SK-N-SH treated with all-trans-retinoic acid at 6 μM for 48 hours (cell line): ENCODE measurements around the gene PRKCG.

Source experiments
- ATAC-seq: fragments of 200-7000 bp; cut with Tn5 transposase; 3 replicates; pipeline ENCODE4 v1.9.1; 2020; ENCODE audit warnings: mild to moderate bottlenecking, moderate library complexity
- ARNTL ChIP-seq: fragments of 450-650 bp; formaldehyde crosslinking; IDR thresholded peaks from 2 replicates; pipeline ENCODE4 v1.5.0; 2020; ENCODE audit warnings: low read depth, mild to moderate bottlenecking, moderate library complexity, borderline replicate concordance
- BACH2 ChIP-seq: fragments of 250-450 bp; sonication (Bioruptor Pico); IDR thresholded peaks from 2 replicates; pipeline ENCODE4 v1.9.0; 2021; ENCODE audit warnings: mild to moderate bottlenecking, borderline replicate concordance
- CSDC2 ChIP-seq: fragments of 250-450 bp; sonication (Bioruptor Pico); IDR thresholded peaks from 2 replicates; pipeline ENCODE4 v1.5.0; 2020; ENCODE audit warnings: mild to moderate bottlenecking, moderate library complexity
- CSRNP3 ChIP-seq: fragments of 250-450 bp; sonication (Bioruptor Pico); IDR thresholded peaks from 2 replicates; pipeline ENCODE4 v1.5.1; 2021; ENCODE audit warnings: mild to moderate bottlenecking, moderate library complexity
- ESRRG ChIP-seq: fragments of 250-450 bp; sonication (Bioruptor Pico); IDR thresholded peaks from 2 replicates; pipeline ENCODE4 v1.6.1; 2021; ENCODE audit warnings: mild to moderate bottlenecking
- GLIS3 ChIP-seq: fragments of 250-450 bp; sonication (Bioruptor Pico); IDR thresholded peaks from 2 replicates; pipeline ENCODE4 v1.5.0; 2020; ENCODE audit warnings: mild to moderate bottlenecking, moderate library complexity
- ISL1 ChIP-seq: fragments of 250-450 bp; sonication (Bioruptor Pico); IDR thresholded peaks from 2 replicates; pipeline ENCODE4 v2.1.2; 2022; ENCODE audit warnings: mild to moderate bottlenecking, moderate library complexity
- OSR1 ChIP-seq: fragments of 250-450 bp; sonication (Bioruptor Pico); IDR thresholded peaks from 2 replicates; pipeline ENCODE4 v1.8.0; 2022; ENCODE audit warnings: moderate library complexity, mild to moderate bottlenecking, inconsistent platforms
- POU6F1 ChIP-seq: fragments of 250-450 bp; sonication (Bioruptor Pico); IDR thresholded peaks from 2 replicates; pipeline ENCODE4 v1.8.0; 2021; ENCODE audit warnings: low read depth, mild to moderate bottlenecking, moderate library complexity, borderline replicate concordance
- PPARA ChIP-seq: fragments of 250-450 bp; sonication (Bioruptor Pico); IDR thresholded peaks from 2 replicates; pipeline ENCODE4 v1.5.0; 2020; ENCODE audit warnings: mild to moderate bottlenecking, borderline replicate concordance
- RARB ChIP-seq: fragments of 250-450 bp; sonication (Bioruptor Pico); IDR thresholded peaks from 2 replicates; pipeline ENCODE4 v1.8.0; 2021; ENCODE audit warnings: mild to moderate bottlenecking, moderate library complexity
- SNAI2 ChIP-seq: fragments of 250-450 bp; sonication (Bioruptor Pico); IDR thresholded peaks from 2 replicates; pipeline ENCODE4 v1.5.0; 2020; ENCODE audit warnings: mild to moderate bottlenecking, moderate library complexity
- TCF4 ChIP-seq: fragments of 250-450 bp; sonication (Bioruptor Pico); IDR thresholded peaks from 2 replicates; pipeline ENCODE4 v1.8.0; 2021; ENCODE audit warnings: mild to moderate bottlenecking, moderate library complexity, borderline replicate concordance
- TOX ChIP-seq: fragments of 250-450 bp; sonication (Bioruptor Pico); IDR thresholded peaks from 2 replicates; pipeline ENCODE4 v1.8.0; 2021; ENCODE audit warnings: mild to moderate bottlenecking, moderate library complexity, borderline replicate concordance
- TSHZ2 ChIP-seq: fragments of 250-450 bp; sonication (Bioruptor Pico); IDR thresholded peaks from 2 replicates; pipeline ENCODE4 v1.5.0; 2020; ENCODE audit warnings: mild to moderate bottlenecking, moderate library complexity
- ZC3H10 ChIP-seq: fragments of 250-450 bp; sonication (Bioruptor Pico); IDR thresholded peaks from 2 replicates; pipeline ENCODE4 v1.5.1; 2021; ENCODE audit warnings: mild to moderate bottlenecking, moderate library complexity
- ZFP3 ChIP-seq: fragments of 250-450 bp; sonication (Bioruptor Pico); IDR thresholded peaks from 2 replicates; pipeline ENCODE4 v1.5.0; 2020; ENCODE audit warnings: mild to moderate bottlenecking, moderate library complexity
- ZFP30 ChIP-seq: fragments of 450-650 bp; formaldehyde crosslinking; IDR thresholded peaks from 2 replicates; pipeline ENCODE4 v1.5.0; 2022; ENCODE audit warnings: mild to moderate bottlenecking, moderate library complexity
- ZNF565 ChIP-seq: fragments of 450-650 bp; formaldehyde crosslinking; conservative IDR thresholded peaks from 2 replicates; pipeline ENCODE4 v1.5.0; 2020; ENCODE audit warnings: low read depth, mild to moderate bottlenecking, moderate library complexity
- ZNF70 ChIP-seq: fragments of 450-650 bp; formaldehyde crosslinking; IDR thresholded peaks from 2 replicates; pipeline ENCODE4 v1.5.0; 2020; ENCODE audit warnings: mild to moderate bottlenecking, moderate library complexity
- ZNF8 ChIP-seq: fragments of 450-650 bp; formaldehyde crosslinking; IDR thresholded peaks from 2 replicates; pipeline ENCODE4 v1.5.0; 2020; ENCODE audit warnings: mild to moderate bottlenecking, moderate library complexity
- TF ChIP-seq, protein P1 (sequence below): fragments of 250-450 bp; sonication (Bioruptor Pico); IDR thresholded peaks from 2 replicates; pipeline ENCODE4 v1.8.0; 2020; ENCODE audit warnings: mild to moderate bottlenecking, moderate library complexity, borderline replicate concordance
- TF ChIP-seq, protein P2 (sequence below): fragments of 250-450 bp; sonication (Bioruptor Pico); IDR thresholded peaks from 2 replicates; pipeline ENCODE4 v1.5.1; 2020; ENCODE audit warnings: low read depth, mild to moderate bottlenecking, moderate library complexity

Gene PRKCG

DNA sequence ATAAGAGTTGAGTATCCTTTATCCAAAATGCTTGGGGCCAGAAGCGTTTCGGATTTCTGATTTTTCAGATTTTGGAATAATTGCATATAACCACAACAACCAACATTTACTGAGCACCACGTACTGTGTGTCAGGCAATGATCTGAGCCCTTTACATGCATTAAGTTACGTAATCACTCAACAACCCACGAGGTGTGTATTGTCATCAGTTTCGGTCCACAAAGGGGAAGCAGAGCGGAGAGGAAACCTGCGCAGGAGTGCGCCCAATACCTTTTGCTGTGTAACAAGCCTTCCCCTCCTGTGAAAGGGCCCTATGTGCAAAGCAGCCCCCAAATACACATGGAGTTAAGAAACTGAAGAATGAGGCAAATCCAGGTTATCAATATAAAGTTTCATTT is 37.1 kb upstream of the PRKCG start:
- TF ChIP-seq ZNF8 (no peak), ISL1 (CRISPR knock-in tag) (no peak), OSR1 (CRISPR knock-in tag) (no peak), ZFP30 (CRISPR knock-in tag) (no peak), ZFP3 (CRISPR knock-in tag) (no peak), TOX (CRISPR knock-in tag) (no peak), ESRRG (CRISPR knock-in tag) (no peak)
- ATAC-seq, result no peak

- ATAC-seq, result no peak
- TF ChIP-seq GLIS3 (no peak), POU6F1 (CRISPR knock-in tag) (no peak), ESRRG (CRISPR knock-in tag) (no peak), CSRNP3 (CRISPR knock-in tag) (no peak), BACH2 (CRISPR knock-in tag) (no peak), TOX (CRISPR knock-in tag) (no peak), ZC3H10 (CRISPR knock-in tag) (no peak), ARNTL (CRISPR knock-in tag) (no peak), SNAI2 (CRISPR knock-in tag) (no peak), ZNF8 (no peak), RARB (CRISPR knock-in tag) (no peak), TCF4 (CRISPR knock-in tag) (no peak)
- TF ChIP-seq, protein P1, sequence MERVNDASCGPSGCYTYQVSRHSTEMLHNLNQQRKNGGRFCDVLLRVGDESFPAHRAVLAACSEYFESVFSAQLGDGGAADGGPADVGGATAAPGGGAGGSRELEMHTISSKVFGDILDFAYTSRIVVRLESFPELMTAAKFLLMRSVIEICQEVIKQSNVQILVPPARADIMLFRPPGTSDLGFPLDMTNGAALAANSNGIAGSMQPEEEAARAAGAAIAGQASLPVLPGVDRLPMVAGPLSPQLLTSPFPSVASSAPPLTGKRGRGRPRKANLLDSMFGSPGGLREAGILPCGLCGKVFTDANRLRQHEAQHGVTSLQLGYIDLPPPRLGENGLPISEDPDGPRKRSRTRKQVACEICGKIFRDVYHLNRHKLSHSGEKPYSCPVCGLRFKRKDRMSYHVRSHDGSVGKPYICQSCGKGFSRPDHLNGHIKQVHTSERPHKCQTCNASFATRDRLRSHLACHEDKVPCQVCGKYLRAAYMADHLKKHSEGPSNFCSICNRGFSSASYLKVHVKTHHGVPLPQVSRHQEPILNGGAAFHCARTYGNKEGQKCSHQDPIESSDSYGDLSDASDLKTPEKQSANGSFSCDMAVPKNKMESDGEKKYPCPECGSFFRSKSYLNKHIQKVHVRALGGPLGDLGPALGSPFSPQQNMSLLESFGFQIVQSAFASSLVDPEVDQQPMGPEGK, result no peak
Observed at GRCh38 chr19:53847555-53847954, 34.4 kb upstream of the PRKCG start.

GRCh38 chr19:53849237-53849676 is 32.7 kb upstream of the PRKCG start:
- TF ChIP-seq OSR1 (CRISPR knock-in tag) (no peak), ZNF565 (CRISPR knock-in tag) (no peak), PPARA (no peak)
- ATAC-seq, result peak; percentile 69

GRCh38 chr19:53853707-53854106 is 28.3 kb upstream of the PRKCG start:
- ATAC-seq, result no peak
- TF ChIP-seq OSR1 (CRISPR knock-in tag), result no peak
- TF ChIP-seq ESRRG (CRISPR knock-in tag), result no peak
- no peak for TF ChIP-seq ZNF70
- no peak for TF ChIP-seq PPARA
- TF ChIP-seq CSRNP3 (CRISPR knock-in tag), result no peak
- TF ChIP-seq, protein P2, sequence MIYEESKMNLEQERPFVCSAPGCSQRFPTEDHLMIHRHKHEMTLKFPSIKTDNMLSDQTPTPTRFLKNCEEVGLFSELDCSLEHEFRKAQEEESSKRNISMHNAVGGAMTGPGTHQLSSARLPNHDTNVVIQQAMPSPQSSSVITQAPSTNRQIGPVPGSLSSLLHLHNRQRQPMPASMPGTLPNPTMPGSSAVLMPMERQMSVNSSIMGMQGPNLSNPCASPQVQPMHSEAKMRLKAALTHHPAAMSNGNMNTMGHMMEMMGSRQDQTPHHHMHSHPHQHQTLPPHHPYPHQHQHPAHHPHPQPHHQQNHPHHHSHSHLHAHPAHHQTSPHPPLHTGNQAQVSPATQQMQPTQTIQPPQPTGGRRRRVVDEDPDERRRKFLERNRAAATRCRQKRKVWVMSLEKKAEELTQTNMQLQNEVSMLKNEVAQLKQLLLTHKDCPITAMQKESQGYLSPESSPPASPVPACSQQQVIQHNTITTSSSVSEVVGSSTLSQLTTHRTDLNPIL (CRISPR knock-in tag), result no peak
- no peak for TF ChIP-seq ZFP3 (CRISPR knock-in tag)
- TF ChIP-seq TOX (CRISPR knock-in tag), result no peak
- TF ChIP-seq BACH2 (CRISPR knock-in tag), result no peak
- TF ChIP-seq ZC3H10 (CRISPR knock-in tag), result no peak
- no peak for TF ChIP-seq ARNTL (CRISPR knock-in tag)
- no peak for TF ChIP-seq GLIS3
- TF ChIP-seq SNAI2 (CRISPR knock-in tag), result no peak
- TF ChIP-seq POU6F1 (CRISPR knock-in tag), result no peak
- TF ChIP-seq TCF4 (CRISPR knock-in tag), result no peak
- TF ChIP-seq TSHZ2 (CRISPR knock-in tag), result no peak
- no peak for TF ChIP-seq CSDC2 (CRISPR knock-in tag)
